ENCODE measurements around the gene FGF13.

FGF13 gene

GRCh38 chrX:138664466-138664865 is 47.1 kb downstream of the FGF13 start:
- no peak for DNase-seq

- no peak for DNase-seq
These were observed 47.5 kb downstream of the FGF13 start for GRCh38 chrX:138664016-138664415.

GRCh38 chrX:138651494-138651893 is 60.0 kb downstream of the FGF13 start:
- no peak for DNase-seq

- no peak for DNase-seq
These were observed 62.9 kb downstream of the FGF13 start for GRCh38 chrX:138648568-138648967.

- DNase-seq: no peak
These were observed 72.5 kb downstream of the FGF13 start for GRCh38 chrX:138638996-138639395.

All from amygdala (tissue), 56 donors.